ENCODE measurements around the gene KCNIP1. TPM values are rescaled to one million over a fixed set of nuclear protein-coding genes. Genes with fewer than 3 reads are reported as not detected.

KCNIP1 gene
- total and polyA plus RNA-seq, 11 donors, result 0.52 to 1.3 (median 1.2) TPM; not detected in 8

- DNase-seq (no peak), ATAC-seq (peak in 1 of 4 donors; percentile 7)
- Histone ChIP-seq H3K9me3 (no peaks in the 10 kb centered on the region), H3K4me3 (no peak overlapping the region), H3K27ac (peak overlapping the region; percentile 63 to 96 (median 88)), H3K4me1 (peaks cover 0 to 59% (median 32%) of the 10 kb centered on the region in 12 donors), H3K27me3 (no peaks in the 10 kb centered on the region), H3K36me3 (no peaks in the 10 kb centered on the region)
- WGBS, 4 donors, result 63 to 75% (median 69%) methylated on average over 8 of the region's 8 CpGs
- TF ChIP-seq POLR2A (IDR thresholded peaks at IDR 0.05) (no peak), CTCF (IDR thresholded peaks at IDR 0.05) (no peak)
- intact Hi-C loops (cut with DNase I), result loop anchor here in 1 of 10 donors (1.0 kb wide), 1 partner anchor 9 kb away; no protein-coding TSS in a partner anchor
These were observed 252.9 kb downstream of the KCNIP1 start for GRCh38 chr5:170756691-170757090.

GRCh38 chr5:170757182-170757601 is 253.4 kb downstream of the KCNIP1 start:
- Histone ChIP-seq H3K4me1 (peaks cover 0 to 54% (median 27%) of the 10 kb centered on the region in 12 donors), H3K27ac (peak overlapping the region; percentile 63 to 96 (median 88)), H3K9me3 (no peaks in the 10 kb centered on the region), H3K4me3 (no peak overlapping the region), H3K36me3 (no peaks in the 10 kb centered on the region), H3K27me3 (no peaks in the 10 kb centered on the region)
- TF ChIP-seq POLR2A (IDR thresholded peaks at IDR 0.05), result no peak
- TF ChIP-seq CTCF (IDR thresholded peaks at IDR 0.05), result no peak
- DNase-seq (peak in 1 of 5 donors; percentile 45), ATAC-seq (peak; percentile 69 to 85 (median 84))
- WGBS, 4 donors, result 16 to 21% (median 20%) methylated on average over 4 of the region's 4 CpGs
- intact Hi-C loops (cut with DNase I), result no loop called here

- no peak overlapping the region for H3K4me3 ChIP-seq
- no peak for DNase-seq
- H3K27me3 ChIP-seq, result no peaks in the 10 kb centered on the region
- ATAC-seq, result no peak
- peaks cover 0 to 49% (median 22%) of the 10 kb centered on the region in 12 donors for H3K4me1 ChIP-seq
- H3K9me3 ChIP-seq, result no peaks in the 10 kb centered on the region
- intact Hi-C loops (cut with DNase I), result no loop called here
- WGBS, 4 donors, result 44 to 63% (median 56%) methylated on average over 2 of the region's 2 CpGs
- H3K27ac ChIP-seq, result peak overlapping the region; percentile 63 to 96 (median 88)
- TF ChIP-seq CTCF (IDR thresholded peaks at IDR 0.05) (no peak), POLR2A (IDR thresholded peaks at IDR 0.05) (no peak)
- no peaks in the 10 kb centered on the region for H3K36me3 ChIP-seq
These were observed 253.8 kb downstream of the KCNIP1 start for GRCh38 chr5:170757669-170758068.

GRCh38 chr5:170758481-170758880 is 254.7 kb downstream of the KCNIP1 start:
- H3K27me3 ChIP-seq, result no peaks in the 10 kb centered on the region
- ATAC-seq (no peak), DNase-seq (no peak)
- no peak overlapping the region for H3K4me3 ChIP-seq
- H3K27ac ChIP-seq, result peak overlapping the region in 11 of 12 donors; percentile 76 to 96 (median 88)
- peaks cover 0 to 45% (median 20%) of the 10 kb centered on the region in 12 donors for H3K4me1 ChIP-seq
- no peaks in the 10 kb centered on the region for H3K9me3 ChIP-seq
- 76 to 77% (median 77%) methylated on average over 3 of the region's 3 CpGs for WGBS, 4 donors
- intact Hi-C loops (cut with DNase I), result no loop called here
- no peaks in the 10 kb centered on the region for H3K36me3 ChIP-seq
- TF ChIP-seq POLR2A (IDR thresholded peaks at IDR 0.05) (no peak), CTCF (IDR thresholded peaks at IDR 0.05) (no peak)

Data from heart left ventricle (tissue), 16 donors.